ENCODE results near the gene CENPV. TPM values are rescaled to one million over a fixed set of nuclear protein-coding genes. Genes with fewer than 3 reads are reported as not detected.

Gene CENPV
- polyA plus RNA-seq, 1 experiment = 41.5 TPM

DNA sequence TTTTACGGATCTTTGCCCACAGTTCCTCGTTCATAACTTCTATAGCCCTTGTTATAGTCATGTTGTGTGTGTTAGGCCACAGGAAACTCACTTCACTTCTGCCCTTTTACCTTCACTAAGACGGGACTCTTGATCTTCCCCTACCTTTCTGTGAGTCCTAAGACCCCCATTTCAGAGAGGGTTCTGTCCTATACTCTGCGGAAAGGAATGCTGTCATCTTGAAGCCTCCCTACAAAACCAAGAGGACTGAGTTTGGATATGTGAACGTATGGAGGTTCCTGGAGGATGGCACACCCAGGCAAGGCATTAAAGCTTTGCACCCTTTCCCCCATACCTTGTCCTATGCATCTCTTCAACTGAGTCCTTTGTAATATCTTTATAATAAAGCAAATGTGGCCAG lies 31.3 kb upstream of the CENPV start:
- POLR2A ChIA-PET = no interaction called here
- H3K36me3 ChIP-seq (ENCODE audit: control insufficient read depth, insufficient read depth, low read length) = peaks cover 4% of the 10 kb centered on the region
- DNase-seq (ENCODE audit: low read depth) = no peak
- H3K4me3 ChIP-seq (ENCODE audit: low read depth, low read length) = no peak overlapping the region
- TF ChIP-seq, protein P1, sequence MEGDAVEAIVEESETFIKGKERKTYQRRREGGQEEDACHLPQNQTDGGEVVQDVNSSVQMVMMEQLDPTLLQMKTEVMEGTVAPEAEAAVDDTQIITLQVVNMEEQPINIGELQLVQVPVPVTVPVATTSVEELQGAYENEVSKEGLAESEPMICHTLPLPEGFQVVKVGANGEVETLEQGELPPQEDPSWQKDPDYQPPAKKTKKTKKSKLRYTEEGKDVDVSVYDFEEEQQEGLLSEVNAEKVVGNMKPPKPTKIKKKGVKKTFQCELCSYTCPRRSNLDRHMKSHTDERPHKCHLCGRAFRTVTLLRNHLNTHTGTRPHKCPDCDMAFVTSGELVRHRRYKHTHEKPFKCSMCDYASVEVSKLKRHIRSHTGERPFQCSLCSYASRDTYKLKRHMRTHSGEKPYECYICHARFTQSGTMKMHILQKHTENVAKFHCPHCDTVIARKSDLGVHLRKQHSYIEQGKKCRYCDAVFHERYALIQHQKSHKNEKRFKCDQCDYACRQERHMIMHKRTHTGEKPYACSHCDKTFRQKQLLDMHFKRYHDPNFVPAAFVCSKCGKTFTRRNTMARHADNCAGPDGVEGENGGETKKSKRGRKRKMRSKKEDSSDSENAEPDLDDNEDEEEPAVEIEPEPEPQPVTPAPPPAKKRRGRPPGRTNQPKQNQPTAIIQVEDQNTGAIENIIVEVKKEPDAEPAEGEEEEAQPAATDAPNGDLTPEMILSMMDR (IDR thresholded peaks at IDR 0.05; ENCODE audit: insufficient read depth, low read depth, low read length) = no peak
- CTCF ChIA-PET = interaction anchor here (1.0 to 2.1 kb wide), 3 partner anchors 67 to 137 kb away, joined by 3 to 8 read pairs (median 3); no protein-coding TSS in a partner anchor
- no peaks in the 10 kb centered on the region for H3K27me3 ChIP-seq (ENCODE audit: control insufficient read depth, insufficient read depth, low read length)

DNA sequence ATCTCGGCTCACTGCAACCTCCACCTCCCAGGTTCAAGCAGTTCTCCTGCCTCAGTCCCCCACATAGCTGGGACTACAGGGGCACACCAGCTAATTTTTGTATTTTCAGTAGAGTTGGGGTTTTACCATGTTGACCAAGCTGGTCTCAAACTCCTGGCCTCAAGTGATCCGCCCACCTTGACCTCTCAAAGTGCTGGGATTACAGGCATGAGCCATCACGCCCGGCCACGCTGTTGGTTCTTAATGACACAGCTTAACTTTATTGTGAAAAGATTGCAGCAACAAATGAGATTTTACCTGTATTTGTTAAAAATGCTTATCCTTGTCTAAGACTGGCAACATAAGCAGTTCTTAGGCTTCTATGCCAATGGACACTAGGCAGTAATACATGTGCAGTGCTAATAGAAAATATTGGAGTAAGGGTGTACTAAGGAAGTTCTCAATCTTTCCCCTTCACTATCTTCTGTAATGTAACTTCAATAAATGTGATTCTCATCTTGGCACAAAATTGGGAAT lies 30.6 kb upstream of the CENPV start:
- TF ChIP-seq, protein P1 (IDR thresholded peaks at IDR 0.05; ENCODE audit: insufficient read depth, low read depth, low read length) = no peak
- CTCF ChIA-PET = interaction anchor here (2.3 kb wide), 1 partner anchor 69 kb away, joined by 10 read pairs; no protein-coding TSS in a partner anchor
- H3K36me3 ChIP-seq (ENCODE audit: control insufficient read depth, insufficient read depth, low read length) = peaks cover 4% of the 10 kb centered on the region
- no peak overlapping the region for H3K4me3 ChIP-seq (ENCODE audit: low read depth, low read length)
- H3K27me3 ChIP-seq (ENCODE audit: control insufficient read depth, insufficient read depth, low read length) = no peaks in the 10 kb centered on the region
- DNase-seq (ENCODE audit: low read depth) = no peak
- POLR2A ChIA-PET = interaction anchor here (0.6 kb wide), 1 partner anchor 197 kb away, joined by 12 read pairs; no protein-coding TSS in a partner anchor

DNA sequence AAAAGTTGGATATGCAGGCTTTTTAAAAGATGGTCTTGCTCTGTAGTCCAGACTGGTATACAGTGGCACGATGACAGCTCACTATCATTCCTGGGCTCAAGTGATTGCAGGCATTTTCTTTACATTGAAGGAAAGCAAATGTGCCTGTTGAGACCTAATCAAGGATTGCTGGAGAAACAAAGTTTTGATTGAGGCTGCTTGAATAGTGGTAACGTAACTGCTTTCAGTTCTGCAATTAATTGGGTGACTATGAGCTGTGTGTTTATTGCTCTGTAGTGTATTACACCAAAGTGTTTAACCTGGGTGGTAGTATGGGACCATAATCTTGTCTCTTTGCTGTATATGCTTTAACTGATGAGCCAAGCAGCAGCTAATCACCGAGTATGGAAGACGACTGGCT lies 29.9 kb upstream of the CENPV start:
- CTCF ChIA-PET = interaction anchor here (1.6 to 2.3 kb wide), 2 partner anchors 70 to 138 kb away, joined by 7 to 10 read pairs; no protein-coding TSS in a partner anchor
- POLR2A ChIA-PET = no interaction called here
- Histone ChIP-seq H3K4me3 (ENCODE audit: low read depth, low read length) (no peak overlapping the region), H3K36me3 (ENCODE audit: control insufficient read depth, insufficient read depth, low read length) (peaks cover 4% of the 10 kb centered on the region), H3K27me3 (ENCODE audit: control insufficient read depth, insufficient read depth, low read length) (no peaks in the 10 kb centered on the region)
- TF ChIP-seq, protein P1 (IDR thresholded peaks at IDR 0.05; ENCODE audit: insufficient read depth, low read depth, low read length) = no peak
- DNase-seq (ENCODE audit: low read depth) = no peak

DNA sequence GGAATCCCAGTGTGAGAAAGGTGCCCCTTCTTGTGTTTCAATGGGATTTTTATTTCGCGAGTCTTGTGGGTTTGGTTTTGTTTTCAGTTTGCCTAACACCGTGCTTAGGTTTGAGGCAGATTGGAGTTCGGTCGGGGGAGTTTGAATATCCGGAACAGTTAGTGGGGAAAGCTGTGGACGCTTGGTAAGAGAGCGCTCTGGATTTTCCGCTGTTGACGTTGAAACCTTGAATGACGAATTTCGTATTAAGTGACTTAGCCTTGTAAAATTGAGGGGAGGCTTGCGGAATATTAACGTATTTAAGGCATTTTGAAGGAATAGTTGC lies 28.2 kb upstream of the CENPV start:
- peak overlapping the region; percentile 74 for H3K4me3 ChIP-seq (ENCODE audit: low read depth, low read length)
- no peak for DNase-seq (ENCODE audit: low read depth)
- TF ChIP-seq, protein P1 (IDR thresholded peaks at IDR 0.05; ENCODE audit: insufficient read depth, low read depth, low read length) = no peak
- H3K27me3 ChIP-seq (ENCODE audit: control insufficient read depth, insufficient read depth, low read length) = no peaks in the 10 kb centered on the region
- CTCF ChIA-PET = interaction anchor here (1.6 kb wide), 1 partner anchor 140 kb away, joined by 7 read pairs; no protein-coding TSS in a partner anchor
- POLR2A ChIA-PET = no interaction called here
- H3K36me3 ChIP-seq (ENCODE audit: control insufficient read depth, insufficient read depth, low read length) = peaks cover 4% of the 10 kb centered on the region

DNA sequence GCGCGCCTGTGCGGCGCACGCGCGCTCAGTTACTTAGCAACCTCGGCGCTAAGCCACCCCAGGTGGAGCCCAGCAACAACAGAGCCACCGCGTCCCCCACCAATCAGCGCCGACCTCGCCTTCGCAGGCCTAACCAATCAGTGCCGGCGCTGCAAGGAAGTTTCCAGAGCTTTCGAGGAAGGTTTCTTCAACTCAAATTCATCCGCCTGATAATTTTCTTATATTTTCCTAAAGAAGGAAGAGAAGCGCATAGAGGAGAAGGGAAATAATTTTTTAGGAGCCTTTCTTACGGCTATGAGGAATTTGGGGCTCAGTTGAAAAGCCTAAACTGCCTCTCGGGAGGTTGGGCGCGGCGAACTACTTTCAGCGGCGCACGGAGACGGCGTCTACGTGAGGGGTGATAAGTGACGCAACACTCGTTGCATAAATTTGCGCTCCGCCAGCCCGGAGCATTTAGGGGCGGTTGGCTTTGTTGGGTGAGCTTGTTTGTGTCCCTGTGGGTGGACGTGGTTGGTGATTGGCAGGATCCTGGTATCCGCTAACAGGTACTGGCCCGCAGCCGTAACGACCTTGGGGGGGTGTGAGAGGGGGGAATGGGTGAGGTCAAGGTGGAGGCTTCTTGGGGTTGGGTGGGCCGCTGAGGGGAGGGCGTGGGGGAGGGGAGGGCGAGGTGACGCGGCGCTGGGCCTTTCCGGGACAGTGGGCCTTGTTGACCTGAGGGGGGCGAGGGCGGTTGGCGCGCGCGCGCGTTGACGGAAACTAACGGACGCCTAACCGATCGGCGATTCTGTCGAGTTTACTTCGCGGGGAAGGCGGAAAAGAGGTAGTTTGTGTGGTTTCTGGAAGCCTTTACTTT lies 27.6 kb upstream of the CENPV start, which contains the start of gene UBB:
Gene UBB (plus strand): TSS at position 452 of the 856 bp plus-strand sequence. CDS start 817 bp downstream, outside the sequence.
- POLR2A ChIA-PET = interaction anchor here (0.5 to 0.8 kb wide), 6 partner anchors 29 to 890 kb away, joined by 3 to 20 read pairs (median 3); no protein-coding TSS in a partner anchor
- CTCF ChIA-PET = interaction anchor here (0.6 to 9.2 kb wide), 4 partner anchors 15 to 140 kb away, joined by 3 to 89 read pairs (median 4); no protein-coding TSS in a partner anchor
- TF ChIP-seq, protein P1 (IDR thresholded peaks at IDR 0.05; ENCODE audit: insufficient read depth, low read depth, low read length) = 0 out of 2 replicates have a peak, but pooled peaks have one; percentile 22
- peaks cover 4% of the 10 kb centered on the region for H3K36me3 ChIP-seq (ENCODE audit: control insufficient read depth, insufficient read depth, low read length)
- DNase-seq (ENCODE audit: low read depth) = peak; percentile 88
- H3K4me3 ChIP-seq (ENCODE audit: low read depth, low read length) = peak within 1 kb of the TSS; percentile 74
- no peaks in the 10 kb centered on the region for H3K27me3 ChIP-seq (ENCODE audit: control insufficient read depth, insufficient read depth, low read length)

Data from BJ (cell line).